Astrocyte of the cerebellum (primary cell): ENCODE data around the gene SLC44A3.

Source experiments
- DNase-seq: peaks from one replicate; pipeline ENCODE4 v3.0.0-alpha.2; 2011; ENCODE audit warnings: low read depth
- H3K4me3 ChIP-seq: 2 replicates; pipeline ENCODE4 v1.5.1; 2011; ENCODE audit warnings: mild to moderate bottlenecking, low read depth, low read length, moderate library complexity
- in situ Hi-C: cut with HindIII; loops from 2 replicates; pipeline ENCODE4 v1.10.0; 2017; ENCODE audit warnings: low sequenced_read_pairs
- TF ChIP-seq, protein P1 (sequence below): IDR thresholded peaks from 2 replicates; pipeline ENCODE4 v1.5.1; 2012; ENCODE audit warnings: low read length, low read depth, moderate library complexity, mild to moderate bottlenecking; ENCODE audit errors: missing control alignments

SLC44A3 gene

GRCh38 chr1:94852788-94853187, 32.6 kb downstream of the SLC44A3 start:
- in situ Hi-C loops: no loop called here
- no peak for DNase-seq
- H3K4me3 ChIP-seq: no peak overlapping the region
- TF ChIP-seq, protein P1, sequence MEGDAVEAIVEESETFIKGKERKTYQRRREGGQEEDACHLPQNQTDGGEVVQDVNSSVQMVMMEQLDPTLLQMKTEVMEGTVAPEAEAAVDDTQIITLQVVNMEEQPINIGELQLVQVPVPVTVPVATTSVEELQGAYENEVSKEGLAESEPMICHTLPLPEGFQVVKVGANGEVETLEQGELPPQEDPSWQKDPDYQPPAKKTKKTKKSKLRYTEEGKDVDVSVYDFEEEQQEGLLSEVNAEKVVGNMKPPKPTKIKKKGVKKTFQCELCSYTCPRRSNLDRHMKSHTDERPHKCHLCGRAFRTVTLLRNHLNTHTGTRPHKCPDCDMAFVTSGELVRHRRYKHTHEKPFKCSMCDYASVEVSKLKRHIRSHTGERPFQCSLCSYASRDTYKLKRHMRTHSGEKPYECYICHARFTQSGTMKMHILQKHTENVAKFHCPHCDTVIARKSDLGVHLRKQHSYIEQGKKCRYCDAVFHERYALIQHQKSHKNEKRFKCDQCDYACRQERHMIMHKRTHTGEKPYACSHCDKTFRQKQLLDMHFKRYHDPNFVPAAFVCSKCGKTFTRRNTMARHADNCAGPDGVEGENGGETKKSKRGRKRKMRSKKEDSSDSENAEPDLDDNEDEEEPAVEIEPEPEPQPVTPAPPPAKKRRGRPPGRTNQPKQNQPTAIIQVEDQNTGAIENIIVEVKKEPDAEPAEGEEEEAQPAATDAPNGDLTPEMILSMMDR: peak; percentile 24

GRCh38 chr1:94854458-94855306, 34.5 kb downstream of the SLC44A3 start:
- in situ Hi-C loops: no loop called here
- TF ChIP-seq, protein P1: peak; percentile 94
- peak; percentile 86 for DNase-seq
- H3K4me3 ChIP-seq: peak overlapping the region; percentile 33

GRCh38 chr1:94855307-94855700, 35.1 kb downstream of the SLC44A3 start:
- no peak for DNase-seq
- in situ Hi-C loops: no loop called here
- no peak overlapping the region for H3K4me3 ChIP-seq
- TF ChIP-seq, protein P1: no peak

DNA sequence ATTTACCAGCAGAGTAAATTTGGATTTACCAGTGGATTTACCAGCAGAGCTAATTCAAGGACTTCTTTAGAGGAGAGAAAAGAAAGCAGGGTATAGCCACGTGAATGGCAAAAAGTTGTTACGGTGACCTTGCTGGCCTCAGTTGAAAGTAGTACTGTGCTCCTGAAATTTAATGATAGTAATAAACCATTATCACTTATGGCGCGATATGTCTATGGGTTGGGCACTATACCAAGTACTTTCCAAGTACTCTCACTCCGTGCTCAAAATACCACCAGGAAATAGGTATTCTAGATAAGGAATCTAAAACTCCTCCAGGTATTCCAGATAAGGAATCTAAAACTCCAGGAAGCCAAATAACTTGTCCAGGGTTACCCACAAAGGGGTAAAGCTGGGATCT, 35.8 kb downstream of the SLC44A3 start:
- TF ChIP-seq, protein P1: no peak
- no peak for DNase-seq
- no peak overlapping the region for H3K4me3 ChIP-seq
- in situ Hi-C loops: no loop called here

DNA sequence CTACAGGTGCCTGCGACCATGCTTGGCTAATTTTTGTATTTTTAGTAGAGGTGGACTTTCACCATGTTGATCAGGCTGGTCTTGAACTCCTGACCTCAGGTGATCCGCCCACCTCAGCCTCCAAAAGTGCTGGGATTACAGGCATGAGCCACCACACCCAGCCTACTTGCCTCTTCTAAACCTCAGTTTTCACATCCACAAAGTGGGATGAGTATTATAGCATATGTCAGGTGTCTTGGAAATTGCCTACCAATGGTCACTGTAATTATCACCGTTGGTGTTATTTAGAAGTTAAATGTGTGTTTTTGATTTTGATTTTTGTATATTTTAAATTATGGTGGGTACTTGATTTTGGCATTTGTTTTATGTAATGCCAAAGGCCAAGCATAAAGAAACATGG, 36.7 kb downstream of the SLC44A3 start:
- no peak overlapping the region for H3K4me3 ChIP-seq
- TF ChIP-seq, protein P1: no peak
- in situ Hi-C loops: no loop called here
- no peak for DNase-seq

GRCh38 chr1:94858276-94858675, 38.1 kb downstream of the SLC44A3 start:
- no peak for DNase-seq
- in situ Hi-C loops: no loop called here
- TF ChIP-seq, protein P1: no peak
- no peak overlapping the region for H3K4me3 ChIP-seq

GRCh38 chr1:94859174-94859573, 39.0 kb downstream of the SLC44A3 start:
- in situ Hi-C loops: no loop called here
- TF ChIP-seq, protein P1: no peak
- H3K4me3 ChIP-seq: no peak overlapping the region
- DNase-seq: no peak
